Measurements from ENCODE around the gene VPS13D. TPM values are rescaled to one million over a fixed set of nuclear protein-coding genes. Genes with fewer than 3 reads are reported as not detected.

Gene VPS13D
- total RNA-seq, 1 experiment from 2014 or later, result 20.2 TPM

DNA sequence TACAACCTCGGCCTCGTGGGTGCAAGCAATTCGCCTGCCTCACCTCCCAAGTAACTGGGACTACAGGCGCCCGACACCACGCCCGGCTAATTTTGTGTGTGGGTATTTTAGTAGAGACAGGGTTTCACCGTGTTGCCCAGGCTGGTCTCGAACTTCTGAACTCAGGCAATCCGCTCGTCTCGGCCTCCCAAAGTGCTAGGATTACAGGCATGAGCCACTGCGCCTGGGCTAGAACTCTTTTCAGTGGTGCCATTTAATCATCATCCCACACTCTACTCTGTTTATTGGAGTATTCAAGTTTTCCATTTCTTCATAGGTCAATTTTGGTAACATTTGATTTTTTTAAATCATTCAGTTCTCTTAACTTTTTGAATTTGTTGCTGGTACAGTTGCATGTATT lies 286.9 kb downstream of the VPS13D start:
- Mint-ChIP-seq H3K4me1 (peaks cover 7 to 13% of the 10 kb centered on the region in 2 experiments), H3K27ac (no peak overlapping the region)
- TF ChIP-seq CTCF (conservative IDR thresholded peaks at IDR 0.05), result no peak

More for the DNA sequence above, 286.9 kb downstream of the VPS13D start:
- no CpG with 5 or more reads among the region's 13 CpGs for WGBS (ENCODE audit: extremely low coverage, insufficient read length, low lambda C conversion rate)
- Histone ChIP-seq H3K23me2 (ENCODE audit: insufficient read length, low read depth, low read length, poor library complexity, severe bottlenecking) (no peaks in the 10 kb centered on the region), H3K14ac (ENCODE audit: insufficient read depth, low read length) (no peak overlapping the region), H3K4ac (ENCODE audit: low read depth, low read length) (no peak overlapping the region), H3K79me2 (ENCODE audit: insufficient read depth, low read length) (no peaks in the 10 kb centered on the region), H2BK120ac (ENCODE audit: low read depth, low read length, poor library complexity, severe bottlenecking) (no peak overlapping the region), H2BK12ac (ENCODE audit: insufficient read length, low read depth, low read length) (no peak overlapping the region), H3K27me3 (ENCODE audit: insufficient read depth, low read length) (no peaks in the 10 kb centered on the region), H4K91ac (ENCODE audit: insufficient read length, low read depth, low read length) (no peak overlapping the region), H2BK20ac (ENCODE audit: low read depth, low read length, poor library complexity, severe bottlenecking) (no peak overlapping the region), H2AFZ (ENCODE audit: low read length) (no peak overlapping the region), H3T11ph (ENCODE audit: low read length) (no peak overlapping the region), H3K23ac (ENCODE audit: insufficient read length, low read depth, low read length) (no peak overlapping the region), H3K27ac (ENCODE audit: insufficient read length, low read depth, low read length) (no peak overlapping the region), H3K4me1 (ENCODE audit: insufficient read depth, low read length) (no peaks in the 10 kb centered on the region), H4K8ac (replicated peaks; ENCODE audit: insufficient read length, low read depth, low read length) (no peak overlapping the region), H2BK15ac (ENCODE audit: low read depth, low read length) (no peak overlapping the region), H4K5ac (ENCODE audit: insufficient read length, low read depth, low read length) (no peak overlapping the region), H2BK5ac (ENCODE audit: insufficient read length, low read length) (no peak overlapping the region), H3K9me3 (ENCODE audit: control insufficient read depth, low read depth, low read length) (no peaks in the 10 kb centered on the region), H3K18ac (ENCODE audit: insufficient read length, low read depth, low read length) (no peak overlapping the region), H3K4me2 (ENCODE audit: insufficient read depth, insufficient read length, low read length) (no peak overlapping the region), H3K79me1 (ENCODE audit: insufficient read depth, low read depth, low read length, poor library complexity, severe bottlenecking) (no peaks in the 10 kb centered on the region), H3K9ac (ENCODE audit: extremely low read depth, insufficient read length, low read length) (no peak overlapping the region), H2AK5ac (ENCODE audit: insufficient read length, low read length) (no peak overlapping the region), H3K56ac (ENCODE audit: insufficient read length, low read depth, low read length) (no peak overlapping the region), H4K20me1 (ENCODE audit: control insufficient read depth, insufficient read depth, insufficient read length) (no peaks in the 10 kb centered on the region)
- H3K36me3 Mint-ChIP-seq (ENCODE audit: insufficient read depth in 1 of 3, low read depth in 3 of 3), result no peaks in the 10 kb centered on the region; a peak in 1 of 7 replicates
- no peaks in the 10 kb centered on the region for H3K9me3 Mint-ChIP-seq
- no peak for DNase-seq
- H3K4me3 Mint-ChIP-seq, result no peak overlapping the region
- H3K27me3 Mint-ChIP-seq (ENCODE audit: low read depth), result no peaks in the 10 kb centered on the region; the same call in 1 of the 2 replicates

Measured in H9 (cell line).